ENCODE results near the gene ARX.

Gene ARX

GRCh38 chrX:24996096-24996709, 19.6 kb downstream of the ARX start:
- TF ChIP-seq CTCF (IDR thresholded peaks at IDR 0.05; ENCODE audit: extremely low read depth, missing control alignments): no peak

DNA sequence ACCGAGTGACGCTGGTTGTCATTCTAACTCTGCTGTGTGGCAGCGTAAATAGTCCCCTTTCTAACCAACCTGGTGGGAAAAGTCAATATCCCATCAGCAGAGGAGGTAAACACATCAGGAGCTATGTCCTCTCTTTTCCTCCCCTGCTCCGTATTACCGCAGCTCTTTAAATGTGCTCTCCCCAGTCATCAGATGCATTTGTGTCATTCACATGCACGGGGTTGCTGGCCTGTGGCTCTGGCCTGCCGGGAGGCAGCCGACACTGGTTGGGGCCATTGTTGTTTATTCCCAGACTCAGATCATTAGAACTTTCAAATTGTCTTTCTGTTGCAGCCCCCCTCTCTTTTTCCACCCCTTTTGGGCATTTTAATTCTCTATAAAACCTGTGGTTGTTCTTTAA, 21.9 kb downstream of the ARX start:
- DNase-seq (ENCODE audit: low spot score): no peak
- TF ChIP-seq CTCF (IDR thresholded peaks at IDR 0.05; ENCODE audit: extremely low read depth, missing control alignments): no peak

More at GRCh38 chrX:24996096-24996709, 19.6 kb downstream of the ARX start:
- no peak for DNase-seq (ENCODE audit: low spot score)

DNA sequence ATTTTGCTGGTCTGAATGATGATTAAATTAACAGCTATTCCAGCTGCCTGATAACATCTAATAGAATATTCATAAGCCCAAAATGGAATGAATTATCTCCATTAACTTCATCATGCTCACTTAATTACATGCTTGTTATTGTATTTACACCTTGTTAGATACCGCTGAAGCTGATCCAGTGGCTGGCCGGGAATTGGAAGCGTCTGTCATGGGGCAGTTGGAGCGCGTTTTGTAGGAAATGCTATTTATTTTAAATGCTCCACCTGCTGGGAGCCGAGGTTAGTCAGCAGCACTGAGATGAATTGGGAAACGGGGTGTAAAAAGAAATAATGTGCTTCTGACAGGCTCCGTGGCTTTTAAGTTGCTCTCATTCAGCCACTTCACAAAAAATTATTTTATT, 25.2 kb downstream of the ARX start:
- no peak for TF ChIP-seq CTCF (IDR thresholded peaks at IDR 0.05; ENCODE audit: extremely low read depth, missing control alignments)
- no peak for DNase-seq (ENCODE audit: low spot score)

- no peak for TF ChIP-seq CTCF (IDR thresholded peaks at IDR 0.05; ENCODE audit: extremely low read depth, missing control alignments)
- DNase-seq (ENCODE audit: low spot score): no peak
Measured at GRCh38 chrX:24988314-24988713, 27.5 kb downstream of the ARX start.

DNA sequence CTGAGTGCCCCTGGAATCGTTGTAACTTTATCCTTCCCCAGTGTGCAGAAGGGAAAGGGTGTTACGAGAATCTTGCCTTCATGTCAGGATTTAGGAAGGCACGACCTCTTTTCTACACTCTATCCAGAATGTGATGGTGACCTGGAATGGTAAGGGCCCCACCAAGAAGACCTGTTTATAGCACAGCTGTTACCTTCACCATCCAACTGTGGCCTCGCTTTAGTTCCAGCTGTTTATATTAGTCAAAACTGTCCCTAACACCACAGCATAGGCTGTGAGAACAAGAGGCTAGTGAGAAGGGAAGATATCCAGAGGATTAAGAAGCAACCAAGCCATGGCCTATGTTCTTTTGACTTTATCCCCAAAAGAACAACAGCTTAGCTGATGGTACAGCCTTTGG, 28.0 kb downstream of the ARX start:
- DNase-seq (ENCODE audit: low spot score): no peak
- no peak for TF ChIP-seq CTCF (IDR thresholded peaks at IDR 0.05; ENCODE audit: extremely low read depth, missing control alignments)

- no peak for TF ChIP-seq CTCF (IDR thresholded peaks at IDR 0.05; ENCODE audit: extremely low read depth, missing control alignments)
- DNase-seq (ENCODE audit: low spot score): no peak
Measured at GRCh38 chrX:24985120-24985519, 30.6 kb downstream of the ARX start.

DNA sequence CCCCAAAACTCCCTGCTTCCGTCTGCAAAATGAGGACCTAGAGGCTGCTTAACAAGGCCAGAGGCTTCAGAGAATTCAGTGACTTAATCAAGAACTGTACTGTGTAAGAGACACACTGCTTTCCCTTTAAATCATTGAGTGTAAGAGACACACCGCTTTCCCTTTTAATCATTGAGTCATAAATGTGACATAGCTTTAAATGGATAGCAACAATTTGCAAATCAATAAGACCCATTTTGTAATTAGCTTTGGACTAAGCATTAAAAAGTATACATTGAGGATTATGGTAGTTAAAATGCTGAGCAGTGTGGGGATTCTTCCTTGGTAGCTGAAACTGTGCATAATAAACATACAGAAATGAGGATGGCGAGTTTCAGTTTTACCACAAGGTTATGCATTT, 31.8 kb downstream of the ARX start:
- no peak for TF ChIP-seq CTCF (IDR thresholded peaks at IDR 0.05; ENCODE audit: extremely low read depth, missing control alignments)
- no peak for DNase-seq (ENCODE audit: low spot score)

Measured in GM20000 (cell line).